Iris pigment epithelial cell (primary cell): Measurements from ENCODE around the gene CEP112.
"Not testable (repeated sequence)": the region's sequence is repeated elsewhere in the genome, so short reads cannot be mapped to it uniquely, and the experiment has no call there.

Source experiments
- DNase-seq: peaks from one replicate; pipeline ENCODE4 v3.0.0-alpha.2; 2011; ENCODE audit warnings: low read depth

The CEP112 gene

GRCh38 chr17:66155055-66155454 lies 36.9 kb downstream of the CEP112 start:
- DNase-seq: not testable (repeated sequence)

GRCh38 chr17:66152756-66153155 lies 39.2 kb downstream of the CEP112 start:
- DNase-seq: peak; percentile 64

- no peak for DNase-seq
These were observed 41.2 kb downstream of the CEP112 start for GRCh38 chr17:66150708-66151107.

- no peak for DNase-seq
These were observed 42.4 kb downstream of the CEP112 start for GRCh38 chr17:66149562-66149961.

- DNase-seq: no peak
These were observed 45.5 kb downstream of the CEP112 start for GRCh38 chr17:66146394-66146793.

GRCh38 chr17:66143657-66144282 lies 48.2 kb downstream of the CEP112 start:
- no peak for DNase-seq

GRCh38 chr17:66142428-66142827 lies 49.5 kb downstream of the CEP112 start:
- DNase-seq: no peak

GRCh38 chr17:66138120-66138519 lies 53.8 kb downstream of the CEP112 start:
- no peak for DNase-seq

- DNase-seq: peak; percentile 26
These were observed 56.0 kb downstream of the CEP112 start for GRCh38 chr17:66135896-66136295.

- DNase-seq: no peak
These were observed 56.7 kb downstream of the CEP112 start for GRCh38 chr17:66135219-66135618.

GRCh38 chr17:66129759-66130158 lies 62.2 kb downstream of the CEP112 start:
- no peak for DNase-seq

- DNase-seq: peak; percentile 50
These were observed 65.7 kb downstream of the CEP112 start for GRCh38 chr17:66126231-66126630.

- DNase-seq: peak; percentile 32
These were observed 68.8 kb downstream of the CEP112 start for GRCh38 chr17:66123163-66123562.

GRCh38 chr17:66115246-66115645 lies 76.7 kb downstream of the CEP112 start:
- peak; percentile 68 for DNase-seq

- no peak for DNase-seq
These were observed 77.3 kb downstream of the CEP112 start for GRCh38 chr17:66114609-66115008.

- no peak for DNase-seq
These were observed 84.2 kb downstream of the CEP112 start for GRCh38 chr17:66107731-66108130.

- DNase-seq: peak; percentile 33
These were observed 93.9 kb downstream of the CEP112 start for GRCh38 chr17:66098040-66098439.

GRCh38 chr17:66094727-66095126 lies 97.2 kb downstream of the CEP112 start:
- DNase-seq: no peak

- no peak for DNase-seq
These were observed 100.4 kb downstream of the CEP112 start for GRCh38 chr17:66091445-66092080.

GRCh38 chr17:66089764-66090163 lies 102.2 kb downstream of the CEP112 start:
- no peak for DNase-seq

- DNase-seq: no peak
These were observed 103.8 kb downstream of the CEP112 start for GRCh38 chr17:66088173-66088572.

GRCh38 chr17:66087073-66087472 lies 104.9 kb downstream of the CEP112 start:
- peak; percentile 34 for DNase-seq

GRCh38 chr17:66085221-66085620 lies 106.7 kb downstream of the CEP112 start:
- DNase-seq: no peak

- not testable (repeated sequence) for DNase-seq
These were observed 111.3 kb downstream of the CEP112 start for GRCh38 chr17:66080670-66081069.
